SK-N-MC (cell line): Measurements from ENCODE around the gene HJURP.

Experiments
- DNase-seq: peaks from one replicate; pipeline ENCODE4 v3.0.0-alpha.2; 2011; ENCODE audit warnings: low read depth, low spot score
- H3K27ac ChIP-seq: fragments of 200-600 bp; sonication (generic); 2 replicates; pipeline ENCODE4 v1.5.1; 2016; ENCODE audit warnings: mixed run types
- H3K36me3 ChIP-seq: fragments of 200-600 bp; sonication (generic); 2 replicates; pipeline ENCODE4 v1.6.1; 2017; ENCODE audit warnings: antibody characterized with exemption, low read length, mixed read lengths; ENCODE audit not compliant: insufficient read depth
- H3K4me3 ChIP-seq: fragments of 200-600 bp; sonication (generic); 2 replicates; pipeline ENCODE4 v1.5.1; 2016
- H3K9ac ChIP-seq: fragments of 200-600 bp; sonication (generic); 2 replicates; pipeline ENCODE4 v1.8.0; 2017; ENCODE audit warnings: mixed run types, mixed read lengths; ENCODE audit not compliant: insufficient read length
- H3K9me3 ChIP-seq: fragments of 200-600 bp; sonication (generic); 2 replicates; pipeline ENCODE4 v1.6.1; 2017; ENCODE audit warnings: low read depth, mild to moderate bottlenecking, antibody characterized with exemption, low read length, moderate library complexity, mixed read lengths
- EZH2 ChIP-seq: fragments of 200-600 bp; sonication (generic); IDR thresholded peaks from one replicate; pipeline ENCODE4 v1.6.1; 2017; ENCODE audit warnings: antibody characterized with exemption
- FOXP2 ChIP-seq: optimal IDR thresholded peaks from 2 replicates; pipeline ENCODE3; 2011; ENCODE audit warnings: mild to moderate bottlenecking, moderate library complexity; ENCODE audit not compliant: insufficient read depth; ENCODE audit errors: extremely low read length, control extremely low read depth
- POLR2AphosphoS5 ChIP-seq: IDR thresholded peaks from 2 replicates; pipeline ENCODE4 v1.6.1; 2012; ENCODE audit warnings: mild to moderate bottlenecking, low read depth, low read length, borderline replicate concordance

HJURP gene

GRCh38 chr2:233867993-233868532 is 13.7 kb upstream of the HJURP start, which contains the start of gene MSL3B:
MSL3B (minus strand) TSS chr2:233868386.
- no peak within 1 kb of the TSS for H3K4me3 ChIP-seq

DNA sequence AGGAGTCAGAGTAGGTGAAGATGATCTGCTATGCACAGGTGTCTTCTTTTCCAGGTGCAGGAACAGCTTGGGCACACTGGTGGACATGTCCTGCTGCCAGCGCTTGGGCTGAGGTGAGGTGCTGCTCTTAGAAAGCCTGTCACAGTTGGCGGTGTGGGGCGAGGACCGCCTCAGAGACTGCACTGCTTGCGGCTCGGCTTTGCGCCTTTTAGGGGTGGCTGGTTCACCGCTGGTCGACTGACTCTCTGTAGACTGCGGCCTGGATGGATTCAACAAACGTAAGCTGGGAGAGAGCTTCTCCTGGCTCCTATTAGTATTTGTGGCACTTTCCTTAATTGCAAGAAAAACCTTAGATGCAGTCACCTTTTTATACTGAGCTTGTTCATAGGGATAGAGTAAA is 12.1 kb upstream of the HJURP start:
- H3K36me3 ChIP-seq: no peaks in the 10 kb centered on the region
- DNase-seq: no peak
- H3K9ac ChIP-seq: no peak overlapping the region
- no peak overlapping the region for H3K4me3 ChIP-seq
- no peak overlapping the region for H3K27ac ChIP-seq
- peaks cover 4% of the 10 kb centered on the region; the same call in 1 of the 2 replicates for H3K9me3 ChIP-seq
- TF ChIP-seq EZH2 (no peak), FOXP2 (no peak), POLR2AphosphoS5 (no peak)

More at GRCh38 chr2:233867993-233868532, 13.7 kb upstream of the HJURP start, which contains the start of gene MSL3B:
- Histone ChIP-seq H3K27ac (no peak within 1 kb of the TSS), H3K36me3 (no peaks in the 10 kb centered on the region), H3K9me3 (peaks cover 4% of the 10 kb centered on the region; the same call in 1 of the 2 replicates), H3K9ac (no peak within 1 kb of the TSS)
- DNase-seq: no peak
- TF ChIP-seq EZH2: no peak
- TF ChIP-seq POLR2AphosphoS5: no peak
- TF ChIP-seq FOXP2: no peak

GRCh38 chr2:233865838-233866237 is 11.5 kb upstream of the HJURP start:
- Histone ChIP-seq H3K9ac (no peak overlapping the region), H3K4me3 (no peak overlapping the region), H3K9me3 (peaks cover 4% of the 10 kb centered on the region; the same call in 1 of the 2 replicates), H3K36me3 (no peaks in the 10 kb centered on the region), H3K27ac (no peak overlapping the region)
- no peak for TF ChIP-seq EZH2
- no peak for TF ChIP-seq POLR2AphosphoS5
- TF ChIP-seq FOXP2: no peak
- DNase-seq: no peak

DNA sequence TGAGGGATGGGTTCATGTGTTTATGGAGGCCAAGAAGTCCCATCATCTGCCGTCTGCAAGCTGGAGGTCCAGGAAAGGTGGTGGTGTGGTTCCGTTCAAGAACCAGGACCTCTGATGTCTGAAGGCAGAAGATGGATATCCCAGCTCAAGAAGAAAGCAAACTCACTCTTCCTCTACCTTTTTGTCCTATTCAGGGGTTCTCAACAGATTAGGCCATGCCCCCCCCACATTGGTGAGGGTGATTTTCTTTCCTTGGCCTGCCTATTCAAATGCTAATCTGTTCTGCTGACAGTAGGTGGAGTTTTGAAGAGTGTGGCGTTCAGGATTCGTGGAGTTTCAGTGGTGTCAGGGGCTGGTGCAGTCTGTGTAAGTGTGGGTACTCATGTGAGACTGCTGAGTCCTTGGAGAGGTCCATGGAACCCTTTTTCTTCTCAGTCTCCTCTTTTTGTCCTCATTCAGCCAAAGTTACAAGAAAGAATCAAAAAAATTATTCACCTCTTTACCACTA is 8.0 kb upstream of the HJURP start:
- Histone ChIP-seq H3K27ac (no peak overlapping the region), H3K4me3 (no peak overlapping the region), H3K9me3 (no peaks in the 10 kb centered on the region), H3K36me3 (no peaks in the 10 kb centered on the region), H3K9ac (no peak overlapping the region)
- no peak for TF ChIP-seq FOXP2
- no peak for TF ChIP-seq EZH2
- no peak for TF ChIP-seq POLR2AphosphoS5
- DNase-seq: no peak

- Histone ChIP-seq H3K9me3 (no peaks in the 10 kb centered on the region), H3K27ac (no peak overlapping the region), H3K4me3 (no peak overlapping the region), H3K9ac (no peak overlapping the region), H3K36me3 (peaks cover 3% of the 10 kb centered on the region)
- DNase-seq: no peak
- TF ChIP-seq POLR2AphosphoS5 (no peak), EZH2 (no peak), FOXP2 (no peak)
These were observed 4.0 kb upstream of the HJURP start for GRCh38 chr2:233858331-233858730.

GRCh38 chr2:233857511-233858141 is 3.3 kb upstream of the HJURP start:
- Histone ChIP-seq H3K36me3 (peaks cover 10% of the 10 kb centered on the region), H3K9me3 (no peaks in the 10 kb centered on the region), H3K4me3 (no peak overlapping the region), H3K9ac (no peak overlapping the region), H3K27ac (no peak overlapping the region)
- DNase-seq: no peak
- TF ChIP-seq POLR2AphosphoS5: no peak
- no peak for TF ChIP-seq EZH2
- no peak for TF ChIP-seq FOXP2

DNA sequence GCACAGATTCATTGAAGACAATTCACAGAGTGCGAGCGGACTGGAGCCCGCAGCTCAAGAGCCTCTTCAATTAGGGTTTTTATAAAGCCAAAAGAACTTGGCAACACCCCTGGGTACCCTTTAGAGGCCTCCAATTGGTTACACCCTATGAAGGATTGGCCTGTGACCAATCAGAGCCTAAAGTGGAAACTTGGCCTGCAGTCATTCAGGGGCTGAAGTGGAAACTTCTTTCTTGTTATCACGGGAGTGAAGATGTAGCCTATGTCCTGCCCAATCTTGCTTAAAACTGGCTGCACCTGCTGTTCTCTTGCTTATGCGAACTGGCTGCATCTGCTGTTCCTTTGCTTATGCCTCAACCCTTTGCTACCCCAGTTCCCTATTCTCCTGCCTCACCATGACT is 1.8 kb upstream of the HJURP start:
- no peak for DNase-seq
- Histone ChIP-seq H3K4me3 (no peak overlapping the region), H3K36me3 (peaks cover 24% of the 10 kb centered on the region), H3K27ac (no peak overlapping the region), H3K9me3 (no peaks in the 10 kb centered on the region), H3K9ac (no peak overlapping the region)
- no peak for TF ChIP-seq POLR2AphosphoS5
- TF ChIP-seq FOXP2: no peak
- no peak for TF ChIP-seq EZH2

DNA sequence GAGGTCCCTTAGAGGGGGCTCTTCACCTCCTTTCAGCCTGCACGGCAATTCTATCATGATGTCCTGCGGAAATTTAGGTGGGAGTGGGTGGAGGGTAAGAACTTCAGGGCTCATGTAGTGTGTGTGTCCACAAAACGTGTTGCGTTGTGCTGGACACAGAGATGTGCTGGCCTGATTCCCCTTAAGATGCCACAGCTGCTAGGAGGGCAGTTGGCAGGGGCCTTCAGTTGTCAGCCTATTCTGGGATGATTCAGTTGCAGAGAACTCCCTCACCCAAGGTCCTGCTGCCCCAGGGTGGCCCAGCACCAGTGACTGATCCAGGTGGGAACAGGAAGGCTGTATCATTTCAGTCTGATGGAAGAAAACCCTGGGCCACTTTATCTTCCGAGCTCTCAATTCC is 1.0 kb upstream of the HJURP start:
- no peak for DNase-seq
- no peak overlapping the region for H3K9ac ChIP-seq
- TF ChIP-seq FOXP2 (no peak), POLR2AphosphoS5 (no peak)
- H3K4me3 ChIP-seq: peak overlapping the region; percentile 98; the same call in 1 of the 2 replicates
- H3K9me3 ChIP-seq: no peaks in the 10 kb centered on the region
- peaks cover 33% of the 10 kb centered on the region for H3K36me3 ChIP-seq
- H3K27ac ChIP-seq: no peak overlapping the region

GRCh38 chr2:233853883-233854240 is 473 bp downstream of the HJURP start:
- H3K4me3 ChIP-seq: peak overlapping the region; percentile 98
- H3K9me3 ChIP-seq: no peaks in the 10 kb centered on the region
- peaks cover 47% of the 10 kb centered on the region for H3K36me3 ChIP-seq
- H3K27ac ChIP-seq: peak overlapping the region; percentile 76
- DNase-seq: no peak
- peak overlapping the region; percentile 95 for H3K9ac ChIP-seq
- TF ChIP-seq POLR2AphosphoS5 (no peak), EZH2 (no peak), FOXP2 (no peak)

DNA sequence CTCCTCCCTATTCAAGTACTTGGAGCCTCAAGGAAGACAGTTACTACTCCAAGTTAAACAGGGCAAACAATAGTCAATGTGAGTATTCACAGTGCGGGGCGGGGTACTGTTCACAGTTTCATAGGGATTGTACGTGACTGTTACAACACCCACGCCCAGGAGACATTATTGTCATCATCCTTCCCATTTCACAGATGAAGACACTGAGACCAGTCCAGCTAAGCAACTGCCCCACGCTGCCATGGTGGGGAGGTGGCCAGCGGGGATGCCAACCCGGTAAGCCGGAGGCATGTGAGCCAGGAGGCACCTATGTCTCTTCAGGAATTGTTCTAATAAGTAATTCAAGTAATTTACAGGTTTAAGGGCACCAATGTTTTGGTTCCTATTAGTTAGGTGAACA is 982 bp downstream of the HJURP start:
- peak overlapping the region; percentile 98 for H3K4me3 ChIP-seq
- peaks cover 52% of the 10 kb centered on the region for H3K36me3 ChIP-seq
- H3K9me3 ChIP-seq: no peaks in the 10 kb centered on the region
- H3K9ac ChIP-seq: peak overlapping the region; percentile 95
- no peak for DNase-seq
- H3K27ac ChIP-seq: no peak overlapping the region
- TF ChIP-seq FOXP2 (no peak), POLR2AphosphoS5 (no peak), EZH2 (no peak)
